Esophagus squamous epithelium (tissue), 4 donors: Measurements from ENCODE around the gene CTRB2.
"Not testable (repeated sequence)": the region's sequence is repeated elsewhere in the genome, so short reads cannot be mapped to it uniquely, and the experiment has no call there.

Source experiments
- POLR2A ChIP-seq, 4 donors: fragments of 450-650 bp; IDR thresholded peaks; one replicate each; pipeline ENCODE4 v1.6.1; 2017; ENCODE audit warnings: antibody characterized with exemption in 4 of 4, mild to moderate bottlenecking in 4 of 4, moderate library complexity in 3 of 4
- TF ChIP-seq, protein P1 (sequence below), 6 experiments: fragments of 450-650 bp in 4 of 6; fragments of 200-600 bp in 2 of 6; sonication (generic) in 2 of 6; IDR thresholded peaks; one replicate each; pipeline ENCODE4 v1.5.1; 2016 to 2019; ENCODE audit warnings: antibody characterized with exemption in 6 of 6, mild to moderate bottlenecking in 4 of 6, moderate library complexity in 4 of 6

- TF ChIP-seq, protein P1, sequence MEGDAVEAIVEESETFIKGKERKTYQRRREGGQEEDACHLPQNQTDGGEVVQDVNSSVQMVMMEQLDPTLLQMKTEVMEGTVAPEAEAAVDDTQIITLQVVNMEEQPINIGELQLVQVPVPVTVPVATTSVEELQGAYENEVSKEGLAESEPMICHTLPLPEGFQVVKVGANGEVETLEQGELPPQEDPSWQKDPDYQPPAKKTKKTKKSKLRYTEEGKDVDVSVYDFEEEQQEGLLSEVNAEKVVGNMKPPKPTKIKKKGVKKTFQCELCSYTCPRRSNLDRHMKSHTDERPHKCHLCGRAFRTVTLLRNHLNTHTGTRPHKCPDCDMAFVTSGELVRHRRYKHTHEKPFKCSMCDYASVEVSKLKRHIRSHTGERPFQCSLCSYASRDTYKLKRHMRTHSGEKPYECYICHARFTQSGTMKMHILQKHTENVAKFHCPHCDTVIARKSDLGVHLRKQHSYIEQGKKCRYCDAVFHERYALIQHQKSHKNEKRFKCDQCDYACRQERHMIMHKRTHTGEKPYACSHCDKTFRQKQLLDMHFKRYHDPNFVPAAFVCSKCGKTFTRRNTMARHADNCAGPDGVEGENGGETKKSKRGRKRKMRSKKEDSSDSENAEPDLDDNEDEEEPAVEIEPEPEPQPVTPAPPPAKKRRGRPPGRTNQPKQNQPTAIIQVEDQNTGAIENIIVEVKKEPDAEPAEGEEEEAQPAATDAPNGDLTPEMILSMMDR (IDR thresholded peaks at IDR 0.05): not testable (repeated sequence)
- TF ChIP-seq POLR2A (IDR thresholded peaks at IDR 0.05): not testable (repeated sequence)
Measured at GRCh38 chr16:75242436-75243078, 35.6 kb upstream of the CTRB2 start.
